WTC11 (cell line): Measurements from ENCODE around the gene SMIM1. TPM values are rescaled to one million over a fixed set of nuclear protein-coding genes. Genes with fewer than 3 reads are reported as not detected.

Experiments
- ATAC-seq: fragments of 200-7000 bp; cut with Tn5 transposase; 2 replicates; pipeline ENCODE4 v1.10.0; 2021; ENCODE audit warnings: mild to moderate bottlenecking, moderate library complexity
- CTCF ChIA-PET: fragments of 300-600 bp; sonication (Branson Sonifier 250); formaldehyde crosslinking; loops from one replicate; lab custom pipeline; 2021; ENCODE audit warnings: antibody characterized with exemption; lab: Charles Lee
- POLR2A ChIA-PET: fragments of 350-600 bp; sonication (Branson Sonifier 250); formaldehyde crosslinking; loops from one replicate; lab custom pipeline; 2021; ENCODE audit warnings: antibody characterized with exemption; lab: Charles Lee
- DNase-seq: peaks from one replicate; pipeline ENCODE4 v3.0.0; 2021; ENCODE audit warnings: low spot score
- H3K27ac Mint-ChIP-seq: 2 replicates; pipeline ENCODE4 v1.8.0; 2021; ENCODE audit warnings: mixed read lengths
- H3K27me3 Mint-ChIP-seq: 2 replicates; pipeline ENCODE4 v1.8.0; 2021; ENCODE audit warnings: low read depth, mild to moderate bottlenecking, moderate library complexity, mixed read lengths
- H3K36me3 Mint-ChIP-seq: 2 replicates; pipeline ENCODE4 v1.8.0; 2021; ENCODE audit warnings: mixed read lengths
- H3K4me1 Mint-ChIP-seq: 2 replicates; pipeline ENCODE4 v1.8.0; 2022; ENCODE audit warnings: mixed read lengths
- H3K4me3 Mint-ChIP-seq: 2 replicates; pipeline ENCODE4 v1.8.0; 2021; ENCODE audit warnings: mild to moderate bottlenecking, moderate library complexity, mixed read lengths
- H3K9me3 Mint-ChIP-seq: 2 replicates; pipeline ENCODE4 v1.8.0; 2021; ENCODE audit warnings: mixed read lengths
- AR ChIP-seq: fragments of 250-450 bp; sonication (Bioruptor Pico); IDR thresholded peaks from 2 replicates; pipeline ENCODE4 v1.9.0; 2021; ENCODE audit warnings: mild to moderate bottlenecking
- ATF6 ChIP-seq: sonication (generic); formaldehyde crosslinking; IDR thresholded peaks from 2 replicates; pipeline ENCODE4 v1.8.1; 2023; ENCODE audit warnings: mild to moderate bottlenecking, missing genetic modification reagents
- CREB1 ChIP-seq: sonication (generic); formaldehyde crosslinking; IDR thresholded peaks from 2 replicates; pipeline ENCODE4 v1.8.0; 2023; ENCODE audit warnings: mild to moderate bottlenecking, missing genetic modification reagents
- EMX1 ChIP-seq: fragments of 250-450 bp; sonication (Bioruptor Pico); IDR thresholded peaks from 2 replicates; pipeline ENCODE4 v1.8.0; 2021; ENCODE audit warnings: mild to moderate bottlenecking
- FOXP1 ChIP-seq: sonication (generic); formaldehyde crosslinking; IDR thresholded peaks from 2 replicates; pipeline ENCODE4 v1.8.0; 2022; ENCODE audit warnings: missing genetic modification reagents, mild to moderate bottlenecking, moderate library complexity, borderline replicate concordance
- MLX ChIP-seq: sonication (generic); formaldehyde crosslinking; IDR thresholded peaks from 2 replicates; pipeline ENCODE4 v1.8.1; 2023; ENCODE audit warnings: mild to moderate bottlenecking, missing genetic modification reagents, moderate library complexity
- NFATC4 ChIP-seq: fragments of 250-450 bp; sonication (Bioruptor Pico); IDR thresholded peaks from 2 replicates; pipeline ENCODE4 v1.9.0; 2021; ENCODE audit warnings: mild to moderate bottlenecking
- PREB ChIP-seq: sonication (generic); formaldehyde crosslinking; IDR thresholded peaks from 2 replicates; pipeline ENCODE4 v1.8.1; 2022; ENCODE audit warnings: mild to moderate bottlenecking, missing genetic modification reagents, moderate library complexity, borderline replicate concordance
- PRRX2 ChIP-seq: fragments of 250-450 bp; sonication (Bioruptor Pico); IDR thresholded peaks from 2 replicates; pipeline ENCODE4 v1.8.0; 2021; ENCODE audit warnings: mild to moderate bottlenecking
- SP1 ChIP-seq: sonication (generic); formaldehyde crosslinking; conservative IDR thresholded peaks from 2 replicates; pipeline ENCODE4 v1.8.1; 2022; ENCODE audit warnings: missing genetic modification reagents
- TEAD1 ChIP-seq: sonication (generic); formaldehyde crosslinking; IDR thresholded peaks from 2 replicates; pipeline ENCODE4 v1.8.0; 2022; ENCODE audit warnings: mild to moderate bottlenecking, missing genetic modification reagents
- TP53 ChIP-seq: sonication (generic); formaldehyde crosslinking; IDR thresholded peaks from 2 replicates; pipeline ENCODE4 v1.8.1; 2023; ENCODE audit warnings: mild to moderate bottlenecking, missing genetic modification reagents
- ZMAT4 ChIP-seq: fragments of 250-450 bp; sonication (Bioruptor Pico); IDR thresholded peaks from 2 replicates; pipeline ENCODE4 v1.9.0; 2021; ENCODE audit warnings: mild to moderate bottlenecking
- ZNF232 ChIP-seq: sonication (generic); formaldehyde crosslinking; IDR thresholded peaks from 2 replicates; pipeline ENCODE4 v1.8.0; 2022; ENCODE audit warnings: mild to moderate bottlenecking, missing genetic modification reagents
- ZNF263 ChIP-seq: sonication (generic); formaldehyde crosslinking; IDR thresholded peaks from 2 replicates; pipeline ENCODE4 v1.8.1; 2022; ENCODE audit warnings: low read depth, mild to moderate bottlenecking, moderate library complexity, missing genetic modification reagents
- ZNF281 ChIP-seq: sonication (generic); formaldehyde crosslinking; IDR thresholded peaks from 2 replicates; pipeline ENCODE4 v1.8.0; 2023; ENCODE audit warnings: mild to moderate bottlenecking, missing genetic modification reagents
- ZNF396 ChIP-seq: fragments of 250-450 bp; sonication (Bioruptor Pico); IDR thresholded peaks from 2 replicates; pipeline ENCODE4 v1.8.0; 2021; ENCODE audit warnings: mild to moderate bottlenecking, moderate library complexity, borderline replicate concordance
- ZNF423 ChIP-seq: fragments of 250-450 bp; sonication (Bioruptor Pico); IDR thresholded peaks from 2 replicates; pipeline ENCODE4 v2.1.2; 2022; ENCODE audit warnings: mild to moderate bottlenecking, moderate library complexity
- total RNA-seq: library from RNA; stranded (reverse); gene quantifications from 3 replicates; pipeline ENCODE4 v1.2.3, GENCODE V29; 2021

SMIM1 gene
- total RNA-seq, 1 experiment from 2014 or later, result 10.2 TPM

GRCh38 chr1:3735688-3736087 is 36.9 kb upstream of the SMIM1 start:
- Mint-ChIP-seq H3K9me3 (no peaks in the 10 kb centered on the region), H3K4me3 (no peak overlapping the region), H3K4me1 (peaks cover 10% of the 10 kb centered on the region; the same call in 1 of the 2 replicates), H3K27ac (no peak overlapping the region; the same call in 1 of the 2 replicates), H3K27me3 (no peaks in the 10 kb centered on the region), H3K36me3 (peaks cover 19% of the 10 kb centered on the region)
- POLR2A ChIA-PET, result no interaction called here
- CTCF ChIA-PET, result interaction anchor here (1.6 kb wide), 1 partner anchor 11 kb away, joined by 8 read pairs; no protein-coding TSS in a partner anchor
- no peak for ATAC-seq
- no peak for DNase-seq
- no peak for TF ChIP-seq EMX1 (CRISPR knock-in tag)
- no peak for TF ChIP-seq ZNF396 (CRISPR knock-in tag)
- no peak for TF ChIP-seq ATF6 (CRISPR knock-in tag)
- TF ChIP-seq ZMAT4 (CRISPR knock-in tag), result no peak
- TF ChIP-seq TEAD1, result no peak
- TF ChIP-seq SP1 (CRISPR knock-in tag), result no peak
- no peak for TF ChIP-seq ZNF423 (CRISPR knock-in tag)
- TF ChIP-seq FOXP1 (CRISPR knock-in tag), result no peak
- no peak for TF ChIP-seq PREB
- no peak for TF ChIP-seq ZNF263 (CRISPR knock-in tag)
- TF ChIP-seq CREB1 (CRISPR knock-in tag), result no peak
- no peak for TF ChIP-seq NFATC4
- TF ChIP-seq ZNF232 (CRISPR knock-in tag), result no peak
- TF ChIP-seq PRRX2, result no peak
- no peak for TF ChIP-seq AR (CRISPR knock-in tag)
- no peak for TF ChIP-seq TP53 (CRISPR knock-in tag)
- TF ChIP-seq ZNF281 (CRISPR knock-in tag), result no peak
- TF ChIP-seq MLX, result no peak
